Measurements from ENCODE around the gene RAD51B. TPM values are rescaled to one million over a fixed set of nuclear protein-coding genes. Genes with fewer than 3 reads are reported as not detected.

Gene RAD51B
- total and polyA plus RNA-seq, 9 of the 15 experiments (the other 6 are each of a cell fraction or from before 2014, with no cell fraction given), result 8.5 to 17.3 (median 11.3) TPM

GRCh38 chr14:68685419-68686204 lies 866.0 kb downstream of the RAD51B start:
- Histone ChIP-seq H3K36me3 (ENCODE audit: control insufficient read depth, insufficient read depth, low read length) (no peaks in the 10 kb centered on the region), H3K9me3 (replicated peaks; ENCODE audit: control insufficient read depth, insufficient read depth, low read depth, low read length) (no peaks in the 10 kb centered on the region), H3K9ac (ENCODE audit: insufficient read depth in 1 of 2, low read depth in 2 of 2, low read length in 2 of 2) (no peak overlapping the region), H4K20me1 (replicated peaks; ENCODE audit: control insufficient read depth, insufficient read depth, low read length) (no peaks in the 10 kb centered on the region), H3K4me1 (replicated peaks in 1 of 2; ENCODE audit: control insufficient read depth in 2 of 2, insufficient read depth in 2 of 2, low read length in 2 of 2) (peaks cover 0 to 12% of the 10 kb centered on the region in 2 experiments; a peak in 3 of 5 replicates), H3K9me1 (ENCODE audit: control insufficient read depth, insufficient read depth, low read length) (no peaks in the 10 kb centered on the region), H3K27ac (ENCODE audit: extremely low read depth, low read depth, low read length) (no peak overlapping the region), H2AFZ (ENCODE audit: low read depth, low read length) (no peak overlapping the region), H3K4me3 (no peak overlapping the region), H3K27me3 (ENCODE audit: control insufficient read depth in 2 of 2, insufficient read depth in 2 of 2, low read length in 2 of 2) (peaks cover 0 to 9% of the 10 kb centered on the region in 2 experiments; a peak in 1 of 5 replicates), H3K79me2 (ENCODE audit: control insufficient read depth, insufficient read depth, low read length) (no peaks in the 10 kb centered on the region), H3K4me2 (ENCODE audit: insufficient read depth, low read length) (no peak overlapping the region)
- BruUV-seq (replicated peaks), result no TSS peak
- no peak for ATAC-seq
- 36% methylated on average over 10 of the region's 12 CpGs for WGBS (ENCODE audit: insufficient coverage, low coverage, missing lambda C conversion rate)
- POLR2A ChIA-PET, result no interaction called here
- in situ Hi-C loops (cut with MboI) (no loop called here), intact Hi-C loops (cut with micrococcal nuclease) (no loop called here)
- DNase-seq (ENCODE audit: extremely low read depth in 1 of 4, low spot score in 3 of 4), result peak in 1 of 4 experiments; percentile 20
- CTCF ChIA-PET (ENCODE audit: low intra/inter-chr PET ratio), result no interaction called here
- peak; percentile 23 for FAIRE-seq
- no peak for TF ChIP-seq TBP (optimal IDR thresholded peaks at IDR 0.05; ENCODE audit: low read depth, low read length)
- TF ChIP-seq POLR3A (IDR thresholded peaks at IDR 0.05; ENCODE audit: borderline replicate concordance, extremely low read depth, insufficient read depth, insufficient read length), result no peak
- TF ChIP-seq ZNF512 (tag; IDR thresholded peaks at IDR 0.05), result no peak
- TF ChIP-seq ZNF134 (CRISPR knock-in tag; conservative IDR thresholded peaks at IDR 0.05), result no peak
- TF ChIP-seq CC2D1A (IDR thresholded peaks at IDR 0.05), result no peak
- TF ChIP-seq, protein P1, sequence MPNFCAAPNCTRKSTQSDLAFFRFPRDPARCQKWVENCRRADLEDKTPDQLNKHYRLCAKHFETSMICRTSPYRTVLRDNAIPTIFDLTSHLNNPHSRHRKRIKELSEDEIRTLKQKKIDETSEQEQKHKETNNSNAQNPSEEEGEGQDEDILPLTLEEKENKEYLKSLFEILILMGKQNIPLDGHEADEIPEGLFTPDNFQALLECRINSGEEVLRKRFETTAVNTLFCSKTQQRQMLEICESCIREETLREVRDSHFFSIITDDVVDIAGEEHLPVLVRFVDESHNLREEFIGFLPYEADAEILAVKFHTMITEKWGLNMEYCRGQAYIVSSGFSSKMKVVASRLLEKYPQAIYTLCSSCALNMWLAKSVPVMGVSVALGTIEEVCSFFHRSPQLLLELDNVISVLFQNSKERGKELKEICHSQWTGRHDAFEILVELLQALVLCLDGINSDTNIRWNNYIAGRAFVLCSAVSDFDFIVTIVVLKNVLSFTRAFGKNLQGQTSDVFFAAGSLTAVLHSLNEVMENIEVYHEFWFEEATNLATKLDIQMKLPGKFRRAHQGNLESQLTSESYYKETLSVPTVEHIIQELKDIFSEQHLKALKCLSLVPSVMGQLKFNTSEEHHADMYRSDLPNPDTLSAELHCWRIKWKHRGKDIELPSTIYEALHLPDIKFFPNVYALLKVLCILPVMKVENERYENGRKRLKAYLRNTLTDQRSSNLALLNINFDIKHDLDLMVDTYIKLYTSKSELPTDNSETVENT (CRISPR knock-in tag; IDR thresholded peaks at IDR 0.05), result no peak
- TF ChIP-seq ZNF316 (IDR thresholded peaks at IDR 0.05), result 0 out of 2 replicates have a peak, but pooled peaks have one; percentile 12
- no peak for TF ChIP-seq RBBP5 (IDR thresholded peaks at IDR 0.05; ENCODE audit: borderline replicate concordance, insufficient read depth, low read length, poor library complexity, severe bottlenecking)
- TF ChIP-seq ATF3 (IDR thresholded peaks at IDR 0.05), result peak; percentile 62; the same call in 1 of the 2 replicates
- TF ChIP-seq ATF3 (CRISPR knock-in tag; conservative IDR thresholded peaks at IDR 0.05), result no peak
- TF ChIP-seq, protein P2, sequence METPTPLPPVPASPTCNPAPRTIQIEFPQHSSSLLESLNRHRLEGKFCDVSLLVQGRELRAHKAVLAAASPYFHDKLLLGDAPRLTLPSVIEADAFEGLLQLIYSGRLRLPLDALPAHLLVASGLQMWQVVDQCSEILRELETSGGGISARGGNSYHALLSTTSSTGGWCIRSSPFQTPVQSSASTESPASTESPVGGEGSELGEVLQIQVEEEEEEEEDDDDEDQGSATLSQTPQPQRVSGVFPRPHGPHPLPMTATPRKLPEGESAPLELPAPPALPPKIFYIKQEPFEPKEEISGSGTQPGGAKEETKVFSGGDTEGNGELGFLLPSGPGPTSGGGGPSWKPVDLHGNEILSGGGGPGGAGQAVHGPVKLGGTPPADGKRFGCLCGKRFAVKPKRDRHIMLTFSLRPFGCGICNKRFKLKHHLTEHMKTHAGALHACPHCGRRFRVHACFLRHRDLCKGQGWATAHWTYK (CRISPR knock-in tag; IDR thresholded peaks at IDR 0.05), result no peak
- peak; percentile 52; the same call in 1 of the 2 replicates for TF ChIP-seq BHLHE40 (IDR thresholded peaks at IDR 0.05; ENCODE audit: low read length)
- no peak for TF ChIP-seq CEBPB (tag; IDR thresholded peaks at IDR 0.05)
- peak; percentile 81 for TF ChIP-seq FOSL1 (tag; conservative IDR thresholded peaks at IDR 0.05)
- peak; percentile 12 for TF ChIP-seq MEIS2 (IDR thresholded peaks at IDR 0.05; ENCODE audit: partially characterized antibody)

Measured in K562 (cell line).